Stimulated activated CD8-positive, alpha-beta memory T cell treated with anti-CD3 and anti-CD28 coated beads, Interleukin-12 subunit alpha, Interleukin-12 subunit beta, amount 100 ng/mL, for 4 hours (primary cell): ENCODE results near the gene SMURF1.

ENCODE experiments used
- DNase-seq: peaks from one replicate; pipeline ENCODE4 v3.0.0-alpha.2; 2020; ENCODE audit warnings: low read depth

SMURF1 gene

GRCh38 chr7:99141841-99142726 is 1.8 kb downstream of the SMURF1 start:
- peak; percentile 28 for DNase-seq

GRCh38 chr7:99141334-99141733 is 2.6 kb downstream of the SMURF1 start:
- no peak for DNase-seq

- DNase-seq = no peak
Observed at GRCh38 chr7:99140813-99141212, 3.1 kb downstream of the SMURF1 start.

GRCh38 chr7:99139036-99139435 is 4.9 kb downstream of the SMURF1 start:
- no peak for DNase-seq

GRCh38 chr7:99137411-99138180 is 6.3 kb downstream of the SMURF1 start:
- no peak for DNase-seq

- no peak for DNase-seq
Observed at GRCh38 chr7:99135938-99136337, 8.0 kb downstream of the SMURF1 start.

GRCh38 chr7:99133766-99134564 is 9.9 kb downstream of the SMURF1 start:
- DNase-seq = no peak

- no peak for DNase-seq
Observed at GRCh38 chr7:99132595-99133321, 11.2 kb downstream of the SMURF1 start.

GRCh38 chr7:99131290-99131689 is 12.6 kb downstream of the SMURF1 start:
- DNase-seq = no peak

GRCh38 chr7:99129536-99129935 is 14.4 kb downstream of the SMURF1 start:
- no peak for DNase-seq

- no peak for DNase-seq
Observed at GRCh38 chr7:99129001-99129400, 14.9 kb downstream of the SMURF1 start.

GRCh38 chr7:99128076-99128950 is 15.6 kb downstream of the SMURF1 start:
- DNase-seq = no peak

- no peak for DNase-seq
Observed at GRCh38 chr7:99127636-99128035, 16.3 kb downstream of the SMURF1 start.

GRCh38 chr7:99126921-99127553 is 16.9 kb downstream of the SMURF1 start:
- DNase-seq = no peak

GRCh38 chr7:99125505-99125865 is 18.4 kb downstream of the SMURF1 start:
- no peak for DNase-seq

GRCh38 chr7:99124751-99125504 is 19.0 kb downstream of the SMURF1 start:
- no peak for DNase-seq

- no peak for DNase-seq
Observed at GRCh38 chr7:99124236-99124635, 19.7 kb downstream of the SMURF1 start.

- no peak for DNase-seq
Observed at GRCh38 chr7:99123571-99124033, 20.3 kb downstream of the SMURF1 start.

GRCh38 chr7:99122762-99123161 is 21.1 kb downstream of the SMURF1 start:
- no peak for DNase-seq
